Cardiac atrium fibroblast (primary cell): ENCODE data around the gene CST8. TPM values are rescaled to one million over a fixed set of nuclear protein-coding genes. Genes with fewer than 3 reads are reported as not detected.

Experiments used
- total RNA-seq: library from RNA; depleted of rRNA; stranded (reverse); fragments of >200 nt; gene quantifications from 2 replicates; pipeline ENCODE4 v1.2.3, GENCODE V29; 2015

The CST8 gene, protein sequence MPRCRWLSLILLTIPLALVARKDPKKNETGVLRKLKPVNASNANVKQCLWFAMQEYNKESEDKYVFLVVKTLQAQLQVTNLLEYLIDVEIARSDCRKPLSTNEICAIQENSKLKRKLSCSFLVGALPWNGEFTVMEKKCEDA
- not detected in 2 replicates for total RNA-seq

GRCh38 chr20:23490817-23491216 lies at the start of gene CST8:
Gene CST8, plus strand, starts transcription at chr20:23491117. Its CDS starts 551 bp downstream, at chr20:23491668.

GRCh38 chr20:23452776-23453175 lies 38.1 kb upstream of the CST8 start, which contains the start of gene CST11:
Gene CST11, minus strand, starts transcription at chr20:23452876. Its CDS starts 65 bp downstream, at chr20:23452811.

Other genes with a start within 250 kb of the CST8 start
- gene NXT1, start 140.3 kb upstream of the CST8 start, total RNA-seq: 32.7 and 39.9 TPM in 2 replicates
- 8.1 and 9.4 TPM in 2 replicates for gene GZF1, start 128.9 kb upstream of the CST8 start, total RNA-seq
- gene NAPB, start 69.6 kb upstream of the CST8 start, total RNA-seq: 3.8 and 7.9 TPM in 2 replicates
- not detected in 2 replicates for gene CSTL1, start 51.4 kb upstream of the CST8 start, total RNA-seq
- not detected in 2 replicates for gene CST11, start 38.2 kb upstream of the CST8 start, total RNA-seq
- not detected in 2 replicates for gene CST9L, start 77.4 kb downstream of the CST8 start, total RNA-seq
- gene CST9, start 114.8 kb downstream of the CST8 start, total RNA-seq: not detected in 2 replicates
- gene CST3, start 146.8 kb downstream of the CST8 start, total RNA-seq: 815 and 985 TPM in 2 replicates
- gene CST4, start 197.9 kb downstream of the CST8 start, total RNA-seq: not detected in 2 replicates